ENCODE measurements around the gene KMT2E.

KMT2E gene

DNA sequence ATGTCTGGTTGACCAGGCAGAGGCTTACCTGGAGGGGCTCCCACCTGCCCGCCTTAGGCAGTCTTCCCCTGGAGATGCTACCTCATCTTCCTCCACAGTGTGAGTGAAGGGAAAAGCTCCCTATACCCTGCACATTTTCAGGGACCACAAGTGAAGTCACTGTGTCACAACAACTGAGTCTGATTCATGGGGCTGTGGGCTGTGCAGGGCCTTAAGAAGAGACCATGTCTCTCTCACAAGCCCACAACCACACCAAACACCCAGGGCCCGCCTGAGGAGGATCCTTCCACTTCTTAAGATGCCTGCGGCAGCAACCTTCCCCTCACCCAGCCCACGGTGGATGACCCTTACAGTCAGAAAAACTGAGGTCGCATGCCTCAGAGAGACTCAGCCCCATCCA is 118.3 kb downstream of the KMT2E start:
- no peak for DNase-seq (ENCODE audit: low read depth)

DNA sequence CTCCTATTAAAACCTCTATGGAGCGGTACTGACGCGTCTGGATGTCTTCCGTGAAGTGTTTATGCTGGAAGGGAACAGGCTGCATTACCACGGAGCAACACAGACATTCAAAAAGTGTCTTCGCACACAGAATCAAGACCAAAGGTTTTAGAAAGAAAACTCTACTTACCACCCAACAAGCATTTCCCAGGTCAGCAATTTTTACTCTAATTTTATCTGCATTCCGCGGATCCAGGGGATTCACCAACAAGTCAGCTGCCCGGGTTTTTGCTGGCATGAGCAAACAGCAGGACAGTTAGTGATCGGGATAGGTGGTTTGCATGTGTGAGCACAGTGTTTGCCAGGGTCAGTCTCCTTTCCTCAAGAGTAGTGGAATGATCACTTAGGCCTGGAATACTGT is 118.8 kb downstream of the KMT2E start:
- no peak for DNase-seq (ENCODE audit: low read depth)

- no peak for DNase-seq (ENCODE audit: low read depth)
Observed at GRCh38 chr7:105133358-105133757, 119.4 kb downstream of the KMT2E start.

DNA sequence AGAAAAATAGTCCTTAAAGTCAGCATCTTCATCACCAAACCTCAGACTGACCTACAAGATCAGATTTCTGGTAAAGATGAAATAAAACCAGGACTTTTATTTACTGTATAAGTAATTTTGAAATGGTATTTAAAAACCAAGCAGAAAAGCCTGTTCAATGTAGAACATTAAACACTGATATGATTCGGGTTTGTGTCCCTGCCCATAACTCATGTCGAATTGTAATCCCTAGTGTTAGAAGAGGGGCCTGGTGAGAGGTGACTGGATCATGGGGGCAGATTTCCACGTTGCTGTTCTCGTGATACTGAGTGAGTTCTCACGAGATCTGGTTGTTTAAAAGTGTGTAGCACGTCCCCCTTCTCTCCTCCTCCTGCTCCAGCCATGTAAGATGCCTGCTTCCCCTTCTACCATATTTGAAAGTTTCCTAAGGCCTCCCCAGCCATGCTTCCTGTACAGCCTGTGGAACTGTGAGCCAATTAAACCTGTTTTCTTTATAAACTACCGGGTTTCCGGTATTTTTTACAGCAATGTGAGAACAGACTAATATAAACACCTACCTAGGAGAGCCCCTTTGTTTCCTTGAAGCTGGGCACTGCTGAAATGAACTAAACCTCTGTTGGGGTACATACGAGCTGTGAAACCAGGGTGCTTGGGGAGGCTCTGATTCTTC is 120.1 kb downstream of the KMT2E start:
- no peak for DNase-seq (ENCODE audit: low read depth)

GRCh38 chr7:105136221-105136620 is 122.2 kb downstream of the KMT2E start:
- DNase-seq (ENCODE audit: low read depth), result no peak

DNA sequence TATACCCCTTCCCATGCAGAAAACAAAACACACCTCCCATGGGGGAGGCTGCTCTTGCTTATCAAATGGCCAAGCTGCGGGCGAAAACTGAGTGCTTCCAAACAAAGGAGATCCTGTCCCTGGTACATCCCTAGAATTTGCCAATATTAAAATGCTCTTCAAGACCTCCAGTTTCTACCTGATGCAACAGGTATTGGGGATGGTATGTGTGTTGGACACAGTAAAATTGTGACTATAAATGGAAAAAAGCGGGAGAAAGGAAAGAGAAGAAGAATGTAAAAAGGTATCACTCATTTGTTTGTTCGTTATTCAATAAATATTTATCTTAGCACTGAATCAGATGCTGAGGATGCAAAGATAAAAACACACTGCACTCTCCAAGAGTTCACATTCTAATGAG is 123.9 kb downstream of the KMT2E start:
- no peak for DNase-seq (ENCODE audit: low read depth)

GRCh38 chr7:105139381-105139780 is 125.4 kb downstream of the KMT2E start:
- DNase-seq (ENCODE audit: low read depth), result no peak

- DNase-seq (ENCODE audit: low read depth), result no peak
Observed at GRCh38 chr7:105141068-105141467, 127.1 kb downstream of the KMT2E start.

GRCh38 chr7:105149827-105150226 is 135.8 kb downstream of the KMT2E start:
- DNase-seq (ENCODE audit: low read depth), result no peak

DNA sequence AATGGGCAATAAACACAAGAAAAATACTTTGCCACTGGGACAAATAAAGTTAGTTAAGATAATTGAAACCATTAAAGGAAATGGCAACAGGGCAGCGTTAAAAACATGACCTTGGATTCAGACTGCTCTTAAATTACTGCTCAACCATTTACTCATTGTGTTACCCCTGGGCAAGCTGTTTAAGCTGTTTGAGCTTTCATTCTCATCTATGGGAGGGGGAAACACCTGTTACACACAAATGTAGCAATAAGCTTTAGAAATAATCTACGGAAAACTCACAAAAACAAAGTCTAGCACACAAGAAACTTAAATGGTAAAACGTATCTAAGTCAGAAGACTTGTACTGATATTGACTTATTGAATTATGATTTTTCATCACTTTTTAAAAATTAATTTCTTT is 137.1 kb downstream of the KMT2E start:
- DNase-seq (ENCODE audit: low read depth), result no peak

- no peak for DNase-seq (ENCODE audit: low read depth)
Observed at GRCh38 chr7:105153531-105153930, 139.5 kb downstream of the KMT2E start.

DNA sequence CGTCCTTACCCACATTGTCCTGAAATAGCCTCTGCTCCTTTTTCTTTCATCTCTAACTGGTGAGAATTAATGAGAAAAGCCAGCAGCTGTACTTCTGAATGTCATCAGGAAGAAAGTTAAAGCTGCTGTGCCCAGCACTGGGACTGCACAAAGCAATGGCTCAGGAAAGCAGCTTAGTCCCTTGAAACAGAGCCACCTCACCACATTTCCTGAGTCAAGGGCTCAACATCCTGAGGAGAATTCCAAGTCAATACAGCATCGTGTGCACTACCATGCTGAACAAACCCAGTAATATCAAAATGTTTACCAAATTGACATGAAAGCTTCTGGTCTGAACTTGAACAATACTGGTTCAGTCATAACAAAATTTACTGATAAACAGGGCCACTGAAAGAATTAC is 140.1 kb downstream of the KMT2E start:
- no peak for DNase-seq (ENCODE audit: low read depth)

GRCh38 chr7:105156731-105157130 is 142.7 kb downstream of the KMT2E start:
- DNase-seq (ENCODE audit: low read depth), result no peak

- DNase-seq (ENCODE audit: low read depth), result no peak
Observed at GRCh38 chr7:105157278-105157677, 143.3 kb downstream of the KMT2E start.

DNA sequence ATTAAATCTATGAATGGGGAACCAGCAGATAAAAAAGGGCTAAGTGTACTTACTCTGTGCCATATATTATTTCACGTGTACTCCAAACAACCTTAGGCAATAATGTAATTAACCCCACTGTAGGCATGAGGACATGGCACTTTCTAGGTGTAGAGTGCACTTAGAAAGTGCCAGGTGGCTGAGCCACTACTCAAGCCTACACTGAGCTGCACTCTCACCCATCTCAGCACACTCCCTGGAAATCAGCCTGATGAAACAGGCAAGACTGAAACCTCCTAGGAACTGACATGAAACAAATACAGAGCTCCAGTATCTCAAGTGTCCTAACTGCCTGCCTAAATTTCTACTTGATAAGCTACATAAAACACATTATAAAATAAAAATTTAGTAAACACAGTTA is 147.4 kb downstream of the KMT2E start:
- DNase-seq (ENCODE audit: low read depth), result no peak

Measured in stimulated activated CD8-positive, alpha-beta memory T cell treated with anti-CD3 and anti-CD28 coated beads, Interleukin-12 subunit alpha, Interleukin-12 subunit beta, amount 100 ng/mL, for 1 hour (primary cell).